NB4 (cell line): ENCODE results near the gene VASN.

ENCODE experiments used
- CTCF ChIP-seq: IDR thresholded peaks from one replicate; pipeline ENCODE4 v1.5.1; 2012; ENCODE audit warnings: low read depth, low read length
- POLR2A ChIP-seq: IDR thresholded peaks from 2 replicates; pipeline ENCODE4 v1.6.1; 2011; ENCODE audit warnings: mild to moderate bottlenecking; ENCODE audit not compliant: insufficient read length; ENCODE audit errors: extremely low read depth

GRCh38 chr16:4332623-4333307, 38.9 kb upstream of the VASN start:
- TF ChIP-seq CTCF = no peak
- TF ChIP-seq POLR2A = no peak
